IMR-90 (cell line): ENCODE results near the gene FAM237A.

Experiments used
- CTCF ChIP-seq: conservative IDR thresholded peaks from 2 replicates; pipeline ENCODE4 v1.5.1; 2012; ENCODE audit warnings: mild to moderate bottlenecking, low read depth, low read length, improper control_type of control experiment
- FOS ChIP-seq: fragments of 150-350 bp; IDR thresholded peaks from 2 replicates; pipeline ENCODE4 v1.6.1; 2016; ENCODE audit warnings: low read depth, low read length
- POLR2A ChIP-seq: IDR thresholded peaks from 2 replicates; pipeline ENCODE4 v1.6.1; 2012; ENCODE audit warnings: mild to moderate bottlenecking, low read depth, low read length
- RAD21 ChIP-seq: IDR thresholded peaks from 2 replicates; pipeline ENCODE4 v1.6.1; 2012; ENCODE audit warnings: low read length, improper control_type of control experiment

- TF ChIP-seq CTCF (no peak), RAD21 (no peak), FOS (no peak), POLR2A (no peak)
Measured at GRCh38 chr2:206641226-206641625, 1.1 kb upstream of the FAM237A start.
